ENCODE measurements around the gene SEPTIN3.

Gene SEPTIN3

GRCh38 chr22:41976961-41977566, 7.8 kb downstream of the SEPTIN3 start:
- DNase-seq: peak; percentile 49

- no peak for DNase-seq
Observed at GRCh38 chr22:41978732-41979131, 9.5 kb downstream of the SEPTIN3 start.

DNA sequence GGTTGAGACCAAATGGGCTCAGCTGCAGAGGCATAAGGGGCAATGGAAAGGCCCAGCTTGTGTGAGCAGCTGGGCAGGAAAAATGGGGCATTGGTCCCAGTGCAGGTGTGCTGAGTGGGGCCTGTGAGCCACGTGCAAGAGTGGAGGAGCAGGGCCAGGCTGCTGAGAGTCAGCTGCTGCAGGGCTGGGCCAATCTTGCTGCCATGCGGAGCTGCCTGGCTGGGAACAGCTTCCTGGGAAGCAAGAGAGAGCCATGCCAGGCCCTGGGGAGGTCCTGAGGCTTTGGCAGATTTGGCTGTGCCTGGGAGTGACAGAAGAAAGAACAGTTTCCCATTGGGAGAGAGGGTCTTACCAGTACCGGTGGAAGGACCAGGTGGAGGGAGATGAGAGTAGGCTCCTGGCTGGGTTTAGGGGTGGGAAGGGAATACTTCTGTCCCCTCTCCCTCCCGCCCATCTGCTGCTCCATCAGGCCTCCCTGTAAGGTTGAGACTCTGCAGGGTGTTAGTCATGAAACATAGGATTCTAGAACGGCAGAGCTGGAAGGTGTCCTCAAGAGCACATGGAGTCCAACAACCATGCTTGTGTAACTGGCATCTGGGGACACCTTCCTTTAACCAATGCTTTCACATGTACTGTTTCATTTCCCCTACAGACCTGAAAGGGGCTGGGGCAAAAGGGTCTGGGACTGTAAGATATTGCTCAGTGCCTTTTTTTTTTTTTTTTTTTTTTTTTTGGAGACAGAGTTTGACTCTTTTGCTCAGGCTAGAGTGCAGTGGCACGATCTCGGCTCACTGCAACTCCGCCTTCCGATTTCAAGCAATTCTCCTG, 10.4 kb downstream of the SEPTIN3 start:
- DNase-seq: peak; percentile 48

GRCh38 chr22:41982865-41983264, 13.6 kb downstream of the SEPTIN3 start:
- no peak for DNase-seq

DNA sequence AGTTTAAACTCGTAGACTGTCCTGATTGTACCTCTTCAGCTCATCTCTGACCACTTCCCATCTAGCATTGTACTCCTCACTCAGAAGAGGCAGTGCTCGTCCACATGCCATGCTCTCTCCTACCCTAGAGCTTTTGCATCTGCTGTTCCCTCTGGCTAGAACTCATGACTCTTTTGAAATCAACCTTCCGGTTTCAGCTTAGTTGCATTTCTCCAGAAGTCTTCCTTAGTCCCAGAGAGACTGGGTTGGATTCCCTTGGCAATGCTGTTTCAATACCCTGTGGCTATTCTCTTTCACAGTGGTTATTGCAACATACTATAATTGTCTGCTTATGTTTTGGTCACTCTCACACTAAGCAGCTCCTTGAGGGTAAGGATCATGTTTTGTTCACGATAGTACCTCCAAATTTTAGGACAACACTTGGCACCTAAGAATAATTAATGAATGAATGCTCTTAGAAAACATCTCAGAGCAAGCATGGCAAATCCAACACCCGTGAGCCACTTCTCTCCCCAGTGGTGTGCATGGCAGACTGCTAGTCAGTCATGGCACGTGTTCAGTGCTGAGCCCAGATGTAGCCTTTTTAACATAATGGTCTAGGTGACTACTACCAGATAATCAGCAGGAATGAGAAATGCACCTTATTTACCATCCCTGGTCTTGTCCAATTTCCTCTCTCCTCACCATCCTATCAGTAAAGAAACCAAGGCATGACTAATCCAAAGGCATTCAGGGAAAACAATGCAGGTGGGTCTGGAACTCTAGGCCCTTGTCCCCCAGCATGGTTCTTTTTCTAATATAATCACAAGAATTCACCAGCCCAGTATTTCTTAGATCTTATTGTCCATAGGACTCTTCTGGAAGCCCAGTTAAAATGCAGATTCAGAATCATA, 14.5 kb downstream of the SEPTIN3 start:
- DNase-seq: no peak

GRCh38 chr22:41987276-41987675, 18.0 kb downstream of the SEPTIN3 start:
- no peak for DNase-seq

GRCh38 chr22:41989246-41989645, 20.0 kb downstream of the SEPTIN3 start:
- DNase-seq: no peak

GRCh38 chr22:41991111-41991510, 21.9 kb downstream of the SEPTIN3 start:
- no peak for DNase-seq

DNA sequence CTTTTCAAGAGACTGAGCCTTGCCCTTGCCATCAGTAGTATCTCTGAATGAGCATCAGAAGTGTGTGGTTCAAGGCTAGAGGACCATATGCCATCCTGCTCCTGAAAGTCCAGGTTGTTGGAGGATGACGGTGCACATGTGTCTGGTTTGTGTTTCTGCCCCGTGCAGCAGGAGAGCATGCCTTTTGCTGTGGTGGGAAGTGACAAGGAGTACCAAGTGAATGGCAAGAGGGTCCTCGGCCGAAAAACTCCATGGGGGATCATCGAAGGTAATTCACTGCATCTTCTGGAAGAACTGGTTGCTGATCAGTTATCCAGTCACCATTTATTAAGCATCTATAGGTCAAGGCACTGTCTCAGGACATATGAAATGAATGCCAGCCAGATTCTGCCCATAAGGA, 23.3 kb downstream of the SEPTIN3 start:
- DNase-seq: no peak

GRCh38 chr22:41995211-41995610, 26.0 kb downstream of the SEPTIN3 start:
- no peak for DNase-seq

GRCh38 chr22:41996826-41997225, 27.6 kb downstream of the SEPTIN3 start:
- DNase-seq: no peak

- DNase-seq: no peak
Observed at GRCh38 chr22:41998361-41999261, 29.4 kb downstream of the SEPTIN3 start, which contains the start of gene WBP2NL. Gene WBP2NL, plus strand, starts transcription at chr22:41998788. Its CDS starts 31 bp downstream, at chr22:41998819.

DNA sequence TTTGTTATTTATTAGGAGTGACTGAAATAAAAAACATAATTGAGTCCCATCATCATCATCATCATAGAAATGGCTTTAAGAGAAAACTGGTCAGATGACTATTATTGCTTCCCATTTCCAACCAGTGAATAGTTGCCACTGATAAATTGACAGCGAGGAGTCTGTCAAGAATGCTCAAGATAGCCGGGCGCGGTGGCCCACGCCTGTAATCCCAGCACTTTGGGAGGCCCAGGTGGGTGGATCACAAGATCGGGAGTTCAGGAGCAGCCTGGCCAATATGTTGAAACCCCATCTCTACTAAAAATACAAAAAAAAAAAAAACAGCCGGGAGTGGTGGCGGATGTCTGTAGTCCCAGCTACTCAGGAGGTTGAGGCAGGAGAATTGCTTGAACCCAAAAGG, 31.2 kb downstream of the SEPTIN3 start:
- DNase-seq: no peak

- no peak for DNase-seq
Observed at GRCh38 chr22:42001121-42001520, 31.9 kb downstream of the SEPTIN3 start.

DNA sequence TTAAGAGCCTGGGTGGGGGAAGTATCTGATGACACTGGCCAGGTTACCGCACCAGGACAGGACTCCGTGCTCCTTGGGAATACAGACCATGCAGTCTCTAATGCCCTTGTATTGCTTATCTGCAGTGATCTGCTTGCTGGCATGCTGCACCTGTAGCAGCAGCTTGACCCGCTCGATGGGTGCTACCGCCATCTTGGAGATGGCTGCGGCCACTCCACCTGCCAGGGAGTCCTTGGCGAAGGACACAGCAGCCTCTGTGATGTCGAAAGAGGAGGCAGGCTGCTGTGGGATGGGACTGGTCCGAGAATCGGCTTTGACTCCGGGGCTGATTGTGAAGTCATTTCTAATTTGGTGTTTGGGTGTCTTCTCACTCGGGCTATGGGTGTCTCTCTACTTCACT, 32.5 kb downstream of the SEPTIN3 start:
- DNase-seq: no peak

- DNase-seq: no peak
Observed at GRCh38 chr22:42007922-42008321, 38.7 kb downstream of the SEPTIN3 start.

DNA sequence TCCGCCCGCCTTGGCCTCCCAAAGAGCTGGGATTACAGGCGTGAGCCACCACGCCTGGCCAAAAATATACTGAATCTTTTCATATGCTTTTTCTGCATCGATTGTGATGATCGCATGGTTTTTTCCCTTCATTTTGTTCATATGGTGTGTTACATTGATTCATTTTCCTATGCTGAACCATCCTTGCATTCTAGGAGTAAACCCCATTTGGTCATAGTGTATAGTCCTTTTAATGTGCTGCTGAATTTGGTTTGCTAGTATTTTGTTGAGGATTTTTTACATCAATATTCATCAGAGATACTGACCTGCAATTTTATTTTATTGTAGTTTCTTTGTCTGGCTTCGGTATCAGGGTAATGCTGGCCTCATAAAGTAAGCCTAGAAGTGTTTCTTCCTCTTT, 41.5 kb downstream of the SEPTIN3 start:
- DNase-seq: no peak

GRCh38 chr22:42013385-42013784, 44.1 kb downstream of the SEPTIN3 start:
- DNase-seq: no peak

DNA sequence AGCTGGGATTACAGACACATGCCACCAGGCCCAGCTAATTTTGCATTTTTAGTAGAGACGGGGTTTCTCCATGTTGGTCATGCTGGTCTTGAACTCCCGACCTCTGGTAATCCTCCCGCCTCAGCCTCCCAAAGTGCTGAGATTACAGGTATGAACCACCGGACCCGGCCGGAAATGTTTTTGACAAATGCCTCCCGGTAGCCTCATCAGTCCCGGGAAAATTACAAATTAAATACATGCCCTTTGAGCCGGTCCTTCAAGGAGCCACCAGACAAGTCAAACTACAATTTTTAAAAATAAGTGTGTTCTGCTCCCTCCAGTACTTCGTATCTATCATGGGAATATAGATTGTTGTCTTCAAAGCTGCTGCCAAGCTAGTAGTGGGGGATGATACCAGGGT, 46.9 kb downstream of the SEPTIN3 start:
- DNase-seq: no peak

GRCh38 chr22:42018224-42018623, 49.0 kb downstream of the SEPTIN3 start:
- DNase-seq: no peak

All from NCI-H1694 (cell line).